GM21447 (cell line): Measurements from ENCODE around the gene RIPOR2.
"Not testable (repeated sequence)": the region's sequence is repeated elsewhere in the genome, so short reads cannot be mapped to it uniquely, and the experiment has no call there.

Experiments used
- ATAC-seq: cut with Tn5 transposase; IDR thresholded peaks from one replicate; pipeline ENCODE4 v1.9.1; 2021; ENCODE audit not compliant: unreplicated experiment

RIPOR2 gene

DNA sequence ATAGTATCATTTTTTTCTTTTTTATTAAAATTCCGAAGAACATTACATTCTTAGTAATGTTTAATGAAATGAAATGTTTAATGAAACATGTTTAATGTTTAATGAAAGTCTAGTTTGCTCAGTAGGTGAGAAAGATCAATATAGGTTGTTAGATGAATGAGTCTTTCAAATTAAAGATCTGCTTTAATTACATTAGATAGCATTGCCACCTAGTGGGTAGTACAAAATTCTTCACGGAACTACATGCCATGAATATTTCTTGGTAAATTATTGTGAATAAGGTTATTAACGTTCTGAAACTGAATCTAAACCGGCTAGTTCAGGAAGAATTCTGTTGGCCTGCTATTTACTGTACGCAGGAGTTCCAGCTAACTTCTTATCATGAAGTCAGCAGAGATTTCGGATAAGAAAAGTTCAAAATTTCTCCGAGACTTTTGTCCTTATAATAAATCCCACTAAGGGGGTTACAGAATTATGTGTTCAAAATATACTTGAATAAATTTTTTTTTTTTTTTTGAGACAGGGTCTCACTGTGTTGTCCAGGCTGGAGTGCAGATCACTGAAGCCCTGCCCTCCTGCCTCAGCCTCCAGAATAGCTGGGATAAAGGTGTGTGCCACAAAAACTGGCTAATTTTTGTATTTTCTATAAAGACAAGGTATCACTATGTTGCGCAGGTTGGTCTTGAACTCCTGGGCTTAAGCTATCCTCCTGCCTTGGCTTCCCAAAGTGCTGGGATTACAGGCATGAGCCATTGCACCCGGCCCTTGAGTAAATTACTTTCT is 168.9 kb downstream of the RIPOR2 start:
- no peak for ATAC-seq

DNA sequence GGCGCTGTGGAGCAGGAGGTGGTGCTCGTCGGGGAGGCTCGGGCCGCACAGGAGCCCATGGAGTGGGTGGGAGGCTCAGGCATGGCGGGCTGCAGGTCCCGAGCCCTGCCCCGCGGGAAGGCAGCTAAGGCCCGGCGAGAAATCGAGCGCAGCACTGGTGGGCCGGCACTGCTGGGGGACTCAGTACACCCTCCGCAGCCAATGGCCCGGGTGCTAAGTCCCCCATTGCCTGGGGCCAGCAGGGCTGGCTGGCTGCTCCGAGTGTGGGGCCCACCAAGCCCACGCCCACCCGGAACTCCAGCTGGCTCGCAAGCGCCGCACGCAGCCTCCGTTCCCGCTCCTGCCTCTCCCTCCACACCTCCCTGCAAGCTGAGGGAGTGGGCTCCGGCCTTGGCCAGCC is 169.8 kb downstream of the RIPOR2 start:
- ATAC-seq, result not testable (repeated sequence)

DNA sequence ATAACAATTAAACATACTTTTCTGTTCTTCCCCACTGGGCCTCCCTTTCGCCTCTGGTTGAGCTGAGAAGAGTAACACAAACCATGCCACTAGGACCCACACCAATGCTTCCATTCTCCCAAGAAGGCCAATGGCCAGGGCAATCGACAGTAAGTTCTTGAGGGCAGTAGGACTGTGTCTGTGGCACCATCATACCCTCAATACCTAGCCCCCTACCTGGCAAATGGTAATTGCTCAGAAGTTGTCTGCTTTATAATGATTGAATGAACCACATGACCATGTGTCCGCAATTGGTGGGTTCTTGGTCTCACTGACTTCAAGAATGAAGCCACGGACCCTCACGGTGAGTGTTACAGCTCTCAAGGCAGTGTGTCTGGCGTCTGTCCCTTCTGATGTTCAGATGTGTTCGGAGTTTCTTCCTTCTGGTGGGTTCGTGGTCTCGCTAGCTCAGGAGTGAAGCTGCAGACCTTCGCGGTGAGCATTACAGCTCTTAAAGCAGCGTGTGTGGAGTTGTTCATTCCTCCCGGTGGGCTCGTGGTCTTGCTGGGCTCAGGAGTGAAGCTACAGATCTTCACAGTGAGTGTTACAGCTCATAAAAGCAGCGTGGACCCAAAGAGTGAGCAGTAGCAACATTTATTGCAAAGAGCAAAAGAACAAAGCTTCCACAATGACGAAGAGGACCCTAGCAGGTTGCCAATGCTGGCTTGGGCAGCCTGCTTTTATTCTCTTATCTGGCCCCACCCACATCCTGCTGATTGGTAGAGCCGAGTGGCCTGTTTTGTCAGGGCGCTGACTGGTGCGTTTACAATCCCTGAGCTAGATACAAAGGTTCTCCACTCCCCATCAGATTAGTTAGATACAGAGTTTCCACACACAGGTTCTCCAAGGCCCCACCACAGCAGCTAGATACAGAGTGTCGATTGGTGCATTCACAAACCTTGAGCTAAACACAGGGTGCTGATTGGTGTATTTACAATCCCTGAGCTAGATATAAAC is 170.6 kb downstream of the RIPOR2 start:
- ATAC-seq, result not testable (repeated sequence)

DNA sequence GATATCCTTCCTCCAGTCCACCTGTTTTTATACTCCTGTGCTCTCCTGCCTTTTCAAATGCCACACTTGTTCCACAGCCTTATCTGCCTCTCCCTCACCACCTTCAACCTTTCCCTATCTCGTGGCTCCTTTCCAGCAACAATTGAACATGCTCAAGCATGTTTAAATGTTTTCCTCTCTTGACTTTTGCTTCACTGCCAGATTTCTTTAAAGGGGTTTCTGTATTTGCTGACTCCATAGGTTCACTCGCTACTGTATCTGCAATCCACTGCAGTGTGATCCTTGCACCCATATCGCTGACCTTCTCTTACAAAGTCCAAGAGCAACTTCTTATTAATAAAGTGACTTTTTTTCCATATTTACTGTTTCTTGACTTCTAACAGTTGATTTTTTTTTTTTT is 172.2 kb downstream of the RIPOR2 start:
- ATAC-seq, result no peak

DNA sequence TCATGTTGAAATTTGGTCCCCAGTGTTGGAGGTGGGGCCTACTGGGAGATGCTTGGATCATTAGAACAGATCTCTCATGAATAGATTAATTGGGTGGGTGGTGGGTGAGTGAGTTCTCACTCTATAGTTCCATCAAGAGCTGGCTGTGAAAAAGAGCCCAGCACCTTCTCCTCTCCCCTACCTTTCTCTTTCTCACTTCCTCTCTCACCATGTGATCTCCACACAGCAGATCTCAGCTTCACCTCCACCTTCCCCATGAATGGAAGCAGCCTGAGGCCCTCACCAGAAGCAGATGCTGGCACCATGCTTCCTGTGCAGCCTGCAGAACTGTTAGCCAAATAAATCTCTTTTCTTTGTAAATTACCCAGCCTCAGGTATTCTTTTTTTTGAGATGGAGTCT is 173.9 kb downstream of the RIPOR2 start:
- ATAC-seq, result no peak

DNA sequence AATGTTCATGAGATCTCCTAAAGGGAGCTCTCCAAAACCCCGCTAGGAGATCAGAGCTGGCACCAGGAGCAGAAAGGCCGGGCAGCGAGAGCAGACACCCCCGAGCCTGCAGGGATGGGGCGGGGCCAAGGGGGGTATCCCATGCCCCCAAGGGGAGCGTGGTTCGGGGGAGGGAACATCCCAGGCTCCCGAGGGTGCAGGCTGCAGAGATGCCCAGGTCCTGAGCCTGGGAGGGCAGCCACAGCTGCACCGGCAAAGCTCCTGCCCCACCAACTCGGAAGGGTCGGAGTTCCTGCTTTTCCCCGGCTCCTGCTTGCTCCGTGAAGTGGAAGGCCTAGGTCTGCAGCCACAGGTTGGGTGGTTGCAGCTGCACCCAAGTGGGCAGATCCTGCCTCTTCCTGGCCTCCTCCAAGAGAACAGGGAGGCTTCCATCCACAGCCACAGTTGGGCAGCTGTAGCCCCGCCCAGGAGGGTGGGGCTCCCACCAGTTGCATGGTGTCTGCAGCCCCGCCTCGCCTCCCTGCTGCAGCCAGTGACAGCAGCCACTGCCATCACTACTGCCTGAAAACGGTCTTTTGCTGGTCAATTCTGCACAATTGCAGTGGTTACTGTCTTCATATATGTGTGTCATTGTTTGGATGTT is 174.4 kb downstream of the RIPOR2 start:
- no peak for ATAC-seq

DNA sequence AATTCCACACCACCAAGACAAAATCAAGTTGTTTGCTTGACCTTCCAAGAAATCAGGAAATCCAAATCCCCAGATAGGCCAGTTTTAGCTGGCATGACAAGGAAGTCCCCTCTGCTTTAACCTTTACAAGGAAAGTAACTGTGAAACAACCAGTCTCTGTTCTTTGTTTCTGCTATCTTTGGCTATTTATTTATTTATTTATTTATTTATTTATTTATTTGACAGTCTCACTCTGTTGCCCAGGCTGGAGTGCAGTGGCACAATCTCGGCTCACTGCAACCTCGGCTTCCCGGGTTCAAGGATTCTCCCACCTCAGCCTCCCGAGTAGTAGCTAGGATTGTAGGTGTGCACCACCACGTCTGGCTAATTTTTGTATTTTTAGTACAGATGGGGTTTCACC is 175.6 kb downstream of the RIPOR2 start:
- no peak for ATAC-seq

DNA sequence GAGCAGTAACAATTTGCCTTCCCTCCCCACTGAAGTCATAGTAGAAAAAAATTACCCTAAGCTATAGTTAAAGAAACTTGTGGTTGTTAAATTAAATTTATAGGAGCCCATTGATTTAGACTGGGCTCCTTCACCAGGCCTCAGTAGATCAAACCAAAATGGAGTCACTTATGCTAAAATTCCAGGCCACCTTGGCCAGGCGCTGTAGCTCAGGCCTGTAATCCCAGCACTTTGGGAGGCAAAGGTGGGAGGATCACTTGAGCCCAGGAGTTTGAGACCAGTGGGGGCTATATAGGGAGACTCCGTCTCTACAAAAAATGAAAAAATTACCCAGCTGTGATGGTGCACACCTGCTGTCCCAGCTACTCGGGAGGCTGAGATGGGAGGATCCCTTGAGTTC is 176.0 kb downstream of the RIPOR2 start:
- no peak for ATAC-seq

DNA sequence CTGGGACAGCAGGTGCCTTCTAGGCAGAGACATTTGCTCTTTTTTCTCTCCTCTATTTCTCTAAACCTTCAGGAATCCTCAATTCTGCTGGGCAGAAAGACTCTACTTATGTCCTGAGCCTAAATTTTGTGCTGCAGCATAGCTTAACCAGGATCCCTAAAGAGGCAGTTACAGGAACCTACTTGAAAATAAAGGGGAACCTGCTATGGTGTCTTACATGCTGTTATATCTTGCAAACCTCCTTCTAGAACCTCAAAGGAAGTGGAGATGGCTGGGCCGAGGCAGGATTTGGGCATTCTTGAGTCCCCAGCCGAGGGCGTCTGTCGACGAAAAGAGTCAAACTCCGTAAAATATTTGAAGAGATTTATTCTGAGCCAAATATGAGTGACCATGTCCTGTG is 178.1 kb downstream of the RIPOR2 start:
- ATAC-seq, result no peak

DNA sequence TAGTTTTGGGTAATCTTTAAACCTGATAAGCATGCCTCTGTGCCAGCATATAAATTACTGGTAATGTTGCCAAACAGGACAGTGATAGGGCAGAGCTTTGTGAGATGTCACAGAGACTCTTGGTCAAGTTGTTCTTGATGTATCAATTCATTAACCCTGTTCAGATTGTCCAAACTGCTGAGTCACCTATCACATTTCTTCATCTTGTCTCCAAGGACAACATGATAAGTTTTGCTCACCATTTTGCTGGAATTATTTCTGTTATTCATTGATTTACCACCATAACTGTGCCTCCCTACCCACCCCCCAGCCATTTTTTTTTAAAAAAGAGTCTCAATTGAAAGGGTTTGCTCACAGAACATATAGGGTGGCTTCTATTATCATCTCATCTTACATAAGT is 180.5 kb downstream of the RIPOR2 start:
- ATAC-seq, result no peak

DNA sequence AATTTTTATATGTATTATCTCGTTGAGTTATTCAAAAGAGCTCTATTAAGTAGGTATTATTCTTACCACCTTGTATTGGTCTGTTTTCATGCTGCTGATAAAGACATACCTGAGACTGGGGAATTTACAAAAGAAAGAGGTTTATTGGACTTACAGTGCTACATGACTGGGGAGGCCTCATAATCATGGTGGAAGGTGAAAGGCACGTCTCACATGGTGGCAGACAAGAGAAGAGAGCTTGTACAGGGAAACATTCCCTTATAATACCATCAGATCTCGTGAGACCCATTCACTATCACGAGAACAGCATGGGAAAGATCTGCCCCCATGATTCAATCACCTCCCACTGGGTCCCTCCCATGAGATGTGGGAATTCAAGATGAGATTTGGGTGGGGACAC is 181.4 kb downstream of the RIPOR2 start:
- not testable (repeated sequence) for ATAC-seq
